HG03378 (cell line): ENCODE measurements around the gene GPS1.

Experiments used
- ATAC-seq: cut with Tn5 transposase; IDR thresholded peaks from one replicate; pipeline ENCODE4 v1.9.1; 2021; ENCODE audit warnings: mild to moderate bottlenecking, moderate library complexity; ENCODE audit not compliant: unreplicated experiment

Gene GPS1

GRCh38 chr17:82014432-82014831 is 37.3 kb upstream of the GPS1 start:
- ATAC-seq: no peak

DNA sequence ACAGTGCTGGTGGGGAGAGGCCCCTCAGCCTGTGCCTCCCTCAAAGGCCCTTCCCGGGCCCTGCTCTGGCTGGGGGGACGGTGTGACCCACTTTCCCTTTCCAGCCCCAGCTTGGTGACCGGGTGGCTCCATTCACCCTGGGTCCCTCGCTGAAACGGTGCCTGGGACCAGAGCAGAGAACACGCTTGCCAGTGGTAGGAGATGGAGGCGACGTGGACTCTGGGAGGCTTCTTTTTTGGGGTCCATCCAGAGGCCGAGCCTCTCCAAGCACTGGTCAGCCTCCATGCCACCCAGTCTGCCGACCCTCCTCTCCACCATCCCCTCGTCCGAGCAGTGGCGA is 36.8 kb upstream of the GPS1 start:
- ATAC-seq: no peak

DNA sequence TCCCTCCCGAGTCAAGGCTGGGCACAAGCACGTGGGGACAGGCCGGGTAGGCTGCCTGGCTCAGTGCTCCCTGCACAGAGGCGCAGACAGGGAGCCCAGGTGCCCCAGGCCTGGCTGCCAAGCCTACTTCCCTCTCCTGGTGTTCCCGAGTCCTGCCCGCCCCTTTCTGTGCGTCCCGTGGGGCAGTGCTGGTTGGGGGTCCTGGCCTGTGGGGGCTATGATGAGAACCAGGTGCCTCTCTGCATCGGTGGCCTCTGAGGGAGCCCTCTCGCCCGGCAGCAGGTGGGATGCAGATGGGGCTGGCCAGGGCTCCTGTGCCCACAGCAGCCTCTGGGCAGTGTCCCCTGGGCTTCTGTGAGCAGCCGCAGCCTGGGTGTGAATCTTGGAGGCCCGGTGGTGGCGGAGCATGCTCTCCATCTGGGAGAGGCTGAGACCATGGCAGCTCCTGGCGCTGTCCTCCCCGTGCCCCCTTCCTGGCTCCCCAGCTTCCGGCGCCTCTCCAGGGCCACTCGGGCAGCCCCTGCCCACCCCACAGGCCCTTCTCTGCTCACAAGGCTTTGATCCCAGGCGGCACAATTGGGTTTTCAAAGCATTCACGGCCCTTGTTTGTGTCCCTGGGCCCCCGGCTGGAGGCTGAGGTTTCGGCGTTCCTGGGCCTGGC is 36.3 kb upstream of the GPS1 start:
- ATAC-seq: no peak

DNA sequence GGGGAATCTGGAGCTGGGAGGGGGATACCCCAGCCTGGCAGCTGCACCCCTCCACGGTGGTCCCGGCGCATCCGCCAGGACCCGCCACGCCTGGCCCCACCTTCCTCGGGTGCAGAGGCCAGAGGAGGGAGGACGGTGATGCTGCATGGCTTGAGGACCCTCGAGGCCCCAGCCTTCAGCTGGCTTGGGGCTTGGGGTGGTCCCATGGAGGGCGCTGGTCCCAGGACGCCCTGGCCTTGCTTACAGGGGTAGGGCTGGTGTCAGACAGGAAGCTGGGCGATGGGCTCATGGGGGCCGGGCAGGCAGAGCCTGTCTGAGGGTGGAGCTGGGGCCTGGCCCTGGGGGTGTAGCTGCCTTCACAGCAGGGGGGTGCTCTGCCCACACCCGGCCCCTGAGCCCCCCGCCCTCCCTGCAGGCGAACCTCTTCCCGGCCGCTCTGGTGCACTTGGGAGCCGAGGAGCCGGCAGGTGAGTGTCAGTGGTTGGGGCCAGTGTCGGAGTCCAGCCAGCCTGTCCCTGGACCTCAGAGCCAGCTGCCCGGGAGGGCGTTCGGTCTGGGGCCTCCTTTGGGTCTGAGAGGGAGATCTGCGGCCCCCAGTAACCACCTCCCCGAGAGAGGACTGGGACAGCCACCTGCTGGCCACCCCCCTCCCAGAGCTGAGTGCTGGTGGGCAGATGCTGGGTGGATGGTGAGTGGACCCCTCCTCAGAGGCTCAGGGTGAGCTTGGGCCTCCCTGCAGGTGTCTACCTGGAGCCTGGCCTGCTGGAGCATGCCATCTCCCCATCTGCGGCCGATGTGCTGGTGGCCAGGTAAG is 35.4 kb upstream of the GPS1 start:
- no peak for ATAC-seq

DNA sequence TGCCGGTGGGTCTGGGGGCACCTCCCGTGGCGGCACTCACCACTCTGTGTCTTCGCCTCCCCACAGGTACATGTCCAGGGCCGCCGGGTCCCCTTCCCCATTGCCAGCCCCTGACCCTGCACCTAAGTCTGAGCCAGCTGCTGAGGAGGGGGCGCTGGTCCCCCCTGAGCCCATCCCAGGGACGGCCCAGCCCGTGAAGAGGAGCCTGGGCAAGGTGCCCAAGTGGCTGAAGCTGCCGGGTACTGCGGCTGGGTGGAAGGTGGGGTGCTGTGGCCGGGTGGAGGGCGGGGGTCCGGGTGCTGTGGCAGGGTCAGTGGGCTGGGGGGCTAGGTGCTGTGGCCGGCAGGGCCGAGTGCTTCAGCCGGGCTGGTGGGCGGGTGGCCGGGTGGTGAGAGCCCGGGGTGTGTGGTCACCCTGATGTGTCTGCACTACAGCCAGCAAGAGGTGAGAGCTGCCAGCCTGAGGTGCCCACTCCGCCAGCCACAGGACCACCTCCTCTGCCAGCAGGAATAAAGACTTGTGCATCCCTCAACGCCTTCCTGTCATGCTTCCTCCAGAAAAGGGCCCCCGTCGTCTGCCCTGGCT is 34.7 kb upstream of the GPS1 start:
- no peak for ATAC-seq

- no peak for ATAC-seq
Observed at GRCh38 chr17:82017612-82018151, 34.0 kb upstream of the GPS1 start.

DNA sequence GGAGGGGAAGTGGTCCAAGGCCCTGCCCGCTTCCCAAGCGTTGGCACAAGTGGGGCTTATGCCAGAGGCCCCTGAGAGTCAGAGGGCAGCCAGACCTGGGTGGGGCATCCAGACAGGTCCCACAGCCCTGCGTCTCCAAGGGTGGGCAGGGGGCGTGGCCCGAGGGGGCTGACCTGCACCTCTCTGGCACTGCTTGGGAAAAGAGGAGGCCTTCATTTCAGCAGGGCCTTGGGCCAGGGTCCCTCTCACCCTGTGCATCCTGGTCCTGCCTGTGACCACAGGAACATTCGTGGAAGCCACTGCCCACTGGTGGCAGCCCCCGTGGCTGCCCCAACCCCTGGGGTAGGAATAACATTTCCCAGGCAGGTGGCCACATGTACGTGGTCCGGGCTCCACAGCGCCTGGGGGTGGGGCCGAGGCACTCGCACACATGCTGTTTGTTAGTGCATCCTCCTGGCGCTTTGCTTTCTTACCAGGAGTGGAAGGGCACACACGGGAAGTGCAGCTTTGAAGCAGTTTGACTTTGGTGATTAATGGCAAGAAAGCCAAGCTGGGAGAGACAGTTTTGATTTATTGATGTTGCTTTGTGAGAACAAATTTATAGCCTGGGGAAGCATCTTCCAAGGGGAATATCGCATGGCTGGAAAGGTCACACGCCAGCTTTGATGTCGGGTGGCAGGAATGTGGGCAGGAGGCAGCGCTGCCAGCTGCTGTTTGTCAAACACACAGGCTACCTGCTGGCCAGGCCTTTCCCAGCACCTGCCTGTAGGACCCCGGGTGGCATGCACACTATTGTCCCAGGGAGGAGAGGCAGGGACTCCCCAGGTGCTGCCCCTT is 33.3 kb upstream of the GPS1 start:
- no peak for ATAC-seq

GRCh38 chr17:82018989-82019689 is 32.6 kb upstream of the GPS1 start:
- ATAC-seq: no peak

- no peak for ATAC-seq
Observed at GRCh38 chr17:82019690-82020571, 31.8 kb upstream of the GPS1 start.

DNA sequence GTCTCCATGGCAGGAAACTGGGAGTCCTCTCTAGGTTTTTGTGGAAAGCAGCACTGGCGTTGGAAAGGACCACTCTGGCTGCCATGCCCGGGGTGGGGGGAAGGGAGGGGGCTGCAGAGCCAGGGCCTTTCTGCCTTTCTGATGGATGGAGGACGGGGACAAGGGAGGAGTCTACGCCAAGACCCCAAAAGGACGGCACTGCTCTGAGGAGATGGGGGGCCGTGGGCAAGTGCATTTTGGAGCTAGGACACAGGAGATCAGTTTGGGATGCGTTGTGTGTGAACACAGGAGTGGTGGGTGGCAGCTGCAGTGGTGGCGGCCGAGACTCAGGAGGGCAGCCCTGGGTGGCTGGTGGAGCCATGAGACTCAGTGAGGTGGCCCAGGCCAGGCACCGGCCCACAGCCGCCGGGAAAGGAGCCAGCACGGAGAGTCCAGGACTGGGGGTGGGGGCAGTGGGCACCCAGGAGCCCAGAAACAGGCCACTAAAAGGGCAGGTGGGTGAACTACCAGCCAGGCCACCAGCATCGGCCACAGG is 31.1 kb upstream of the GPS1 start:
- ATAC-seq: no peak

DNA sequence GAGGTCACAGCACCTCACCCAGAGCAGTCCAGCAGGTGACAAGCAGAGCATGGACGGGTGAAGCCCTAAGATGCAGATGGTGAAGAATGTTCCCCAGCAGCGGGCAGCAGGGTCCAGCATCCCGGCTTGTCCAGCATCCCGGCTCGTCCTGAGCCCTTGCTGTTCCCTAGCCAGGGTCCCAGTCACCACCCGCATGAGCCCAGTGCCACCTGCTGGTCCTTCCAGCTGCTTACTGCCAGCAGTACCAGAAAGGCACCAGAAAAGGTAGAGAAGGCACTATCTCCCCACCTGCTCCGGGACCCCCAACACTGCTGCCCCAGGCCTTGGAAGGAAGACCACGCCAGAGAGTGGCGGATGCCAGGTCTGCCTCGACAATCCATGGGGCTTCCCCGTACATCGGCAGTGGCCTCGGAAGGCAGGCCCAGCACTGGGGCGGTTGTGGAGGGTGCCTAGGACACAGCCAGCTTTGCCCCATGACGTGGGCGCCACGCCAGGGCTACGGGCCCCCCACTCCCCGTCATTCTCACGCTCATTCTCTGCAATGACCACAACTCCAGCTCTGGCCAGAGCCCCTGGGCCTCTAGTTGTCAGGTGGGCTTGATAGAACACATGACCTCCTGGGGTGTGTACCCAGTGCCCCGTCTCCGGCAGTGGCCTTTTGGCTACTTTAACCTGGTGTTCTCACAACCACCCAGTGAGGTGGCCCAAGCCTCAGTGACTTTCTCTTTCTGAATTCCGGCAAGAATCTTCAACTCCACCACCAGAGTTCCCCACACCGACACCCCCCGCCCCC is 30.4 kb upstream of the GPS1 start:
- no peak for ATAC-seq

GRCh38 chr17:82021900-82022309 is 29.8 kb upstream of the GPS1 start:
- ATAC-seq: no peak

- no peak for ATAC-seq
Observed at GRCh38 chr17:82022310-82022980, 29.3 kb upstream of the GPS1 start, which contains the start of gene CENPX. Gene CENPX, minus strand, starts transcription at chr17:82022878. Its CDS starts 17 bp downstream, at chr17:82022861.

DNA sequence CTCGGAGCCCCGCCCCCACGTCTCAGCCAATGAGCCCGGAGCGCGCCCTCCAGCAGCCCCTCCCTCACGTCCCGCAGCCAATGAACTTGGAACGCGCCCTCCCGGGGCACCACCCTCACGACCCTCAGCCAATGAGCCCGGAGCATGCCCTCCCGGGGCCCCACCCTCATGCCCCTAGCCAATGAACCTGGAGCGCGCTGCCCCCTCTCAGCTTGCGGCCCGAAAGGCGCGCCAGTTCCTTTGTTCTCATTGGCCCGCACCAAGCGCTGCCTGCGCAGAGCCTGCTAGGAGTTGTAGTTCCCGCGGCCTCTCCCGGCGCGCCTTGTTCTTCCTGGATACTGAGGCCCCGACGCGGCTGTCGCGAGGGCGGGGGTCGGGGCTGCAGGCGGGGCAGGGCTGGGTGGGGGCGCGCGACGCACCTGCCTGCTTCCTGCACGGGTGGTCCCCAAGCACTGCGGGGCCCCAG is 28.7 kb upstream of the GPS1 start, which contains the start of gene LRRC45:
TSS of gene LRRC45 (plus strand) at position 325 of the 466 bp plus-strand sequence. CDS start 339 bp downstream, outside the sequence.
- ATAC-seq: peak; percentile 74

DNA sequence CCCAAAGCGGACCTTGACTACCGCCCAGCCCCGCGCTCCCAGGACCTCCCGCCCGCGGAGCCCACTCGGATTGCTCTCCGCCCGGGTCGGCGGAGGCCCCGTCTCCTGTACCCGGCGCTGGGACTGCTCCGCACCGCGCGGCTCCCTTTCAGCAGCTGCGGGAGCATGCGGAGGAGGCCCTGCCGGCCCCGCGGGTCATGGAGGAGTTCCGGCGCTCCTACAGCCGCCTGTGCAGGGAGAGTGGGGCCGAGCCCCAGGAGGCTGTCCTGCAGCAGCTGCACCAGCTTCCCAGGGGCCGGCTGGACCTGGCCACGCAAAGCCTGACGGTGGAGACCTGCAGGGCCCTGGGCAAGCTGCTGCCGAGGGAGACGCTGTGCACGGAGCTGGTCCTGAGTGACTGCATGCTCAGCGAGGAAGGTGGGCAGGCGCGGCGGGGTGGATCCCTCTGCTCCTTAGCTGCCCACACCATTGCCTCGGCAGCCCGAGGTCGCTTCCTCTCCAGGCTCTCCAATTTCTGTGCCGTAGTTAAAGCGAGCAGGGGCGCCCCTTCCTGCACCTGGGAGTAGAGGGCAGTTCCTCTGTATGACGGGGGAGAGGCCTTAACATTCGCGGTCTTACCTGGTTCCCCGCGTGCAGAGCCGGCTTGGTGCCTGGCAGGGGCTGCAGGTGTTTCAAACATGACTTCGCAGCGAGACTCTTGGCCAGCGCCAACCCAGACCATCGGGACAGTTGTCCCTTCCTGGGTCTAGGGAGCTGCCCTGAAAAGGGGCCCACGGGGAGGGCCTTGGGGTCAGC is 28.1 kb upstream of the GPS1 start:
- no peak for ATAC-seq

DNA sequence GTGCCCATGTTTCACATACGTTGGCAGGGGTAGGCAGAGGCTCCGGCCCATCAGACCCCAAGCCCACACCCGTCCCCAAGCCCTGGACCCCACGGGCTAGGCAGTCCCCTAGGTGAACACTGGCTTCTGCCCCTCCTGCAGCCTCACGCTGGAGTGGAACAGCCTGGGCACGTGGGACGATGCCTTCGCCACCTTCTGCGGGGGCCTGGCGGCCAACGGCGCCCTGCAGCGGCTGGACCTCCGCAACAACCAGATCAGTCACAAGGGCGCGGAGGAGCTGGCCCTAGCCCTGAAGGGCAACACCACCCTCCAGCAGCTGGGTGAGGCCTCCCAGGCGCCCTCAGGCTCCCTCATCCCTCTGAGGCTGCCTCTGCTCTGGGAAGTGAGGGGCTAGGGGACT is 26.8 kb upstream of the GPS1 start:
- no peak for ATAC-seq
